ENCODE data around the gene TSPEAR.

Gene TSPEAR

DNA sequence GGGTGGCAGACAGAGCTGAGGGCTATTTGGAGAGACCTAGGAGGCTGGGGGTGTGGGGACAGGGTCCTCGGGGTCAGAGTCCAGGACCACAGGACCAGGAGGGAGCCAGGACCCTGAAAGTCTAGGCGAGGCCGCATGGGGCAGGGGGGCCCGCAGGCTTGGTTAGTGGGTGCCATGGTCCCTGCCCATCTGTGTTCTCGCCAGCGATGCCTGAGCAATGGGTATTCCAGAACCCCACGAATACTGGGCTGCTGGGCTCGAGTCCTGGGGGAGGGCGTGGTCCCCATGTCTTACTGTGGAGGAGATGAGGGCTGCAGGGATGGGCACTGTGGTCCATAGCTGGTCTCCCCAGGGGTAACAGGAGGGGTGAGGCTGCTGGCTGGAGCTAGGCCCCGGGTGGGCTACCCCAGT lies 121.1 kb downstream of the TSPEAR start:
- H3K27me3 Mint-ChIP-seq (ENCODE audit: low read depth) = peaks cover 36% of the 10 kb centered on the region
- H3K4me3 Mint-ChIP-seq = no peak overlapping the region
- no peaks in the 10 kb centered on the region for H3K36me3 Mint-ChIP-seq (ENCODE audit: low read depth)
- peaks cover 11% of the 10 kb centered on the region for H3K4me1 Mint-ChIP-seq
- no peak overlapping the region for H3K27ac Mint-ChIP-seq
- TF ChIP-seq, protein P1, sequence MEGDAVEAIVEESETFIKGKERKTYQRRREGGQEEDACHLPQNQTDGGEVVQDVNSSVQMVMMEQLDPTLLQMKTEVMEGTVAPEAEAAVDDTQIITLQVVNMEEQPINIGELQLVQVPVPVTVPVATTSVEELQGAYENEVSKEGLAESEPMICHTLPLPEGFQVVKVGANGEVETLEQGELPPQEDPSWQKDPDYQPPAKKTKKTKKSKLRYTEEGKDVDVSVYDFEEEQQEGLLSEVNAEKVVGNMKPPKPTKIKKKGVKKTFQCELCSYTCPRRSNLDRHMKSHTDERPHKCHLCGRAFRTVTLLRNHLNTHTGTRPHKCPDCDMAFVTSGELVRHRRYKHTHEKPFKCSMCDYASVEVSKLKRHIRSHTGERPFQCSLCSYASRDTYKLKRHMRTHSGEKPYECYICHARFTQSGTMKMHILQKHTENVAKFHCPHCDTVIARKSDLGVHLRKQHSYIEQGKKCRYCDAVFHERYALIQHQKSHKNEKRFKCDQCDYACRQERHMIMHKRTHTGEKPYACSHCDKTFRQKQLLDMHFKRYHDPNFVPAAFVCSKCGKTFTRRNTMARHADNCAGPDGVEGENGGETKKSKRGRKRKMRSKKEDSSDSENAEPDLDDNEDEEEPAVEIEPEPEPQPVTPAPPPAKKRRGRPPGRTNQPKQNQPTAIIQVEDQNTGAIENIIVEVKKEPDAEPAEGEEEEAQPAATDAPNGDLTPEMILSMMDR (IDR thresholded peaks at IDR 0.05; ENCODE audit: unreplicated experiment in 3 of 3) = no peak
- peaks cover 13% of the 10 kb centered on the region for H3K9me3 Mint-ChIP-seq

DNA sequence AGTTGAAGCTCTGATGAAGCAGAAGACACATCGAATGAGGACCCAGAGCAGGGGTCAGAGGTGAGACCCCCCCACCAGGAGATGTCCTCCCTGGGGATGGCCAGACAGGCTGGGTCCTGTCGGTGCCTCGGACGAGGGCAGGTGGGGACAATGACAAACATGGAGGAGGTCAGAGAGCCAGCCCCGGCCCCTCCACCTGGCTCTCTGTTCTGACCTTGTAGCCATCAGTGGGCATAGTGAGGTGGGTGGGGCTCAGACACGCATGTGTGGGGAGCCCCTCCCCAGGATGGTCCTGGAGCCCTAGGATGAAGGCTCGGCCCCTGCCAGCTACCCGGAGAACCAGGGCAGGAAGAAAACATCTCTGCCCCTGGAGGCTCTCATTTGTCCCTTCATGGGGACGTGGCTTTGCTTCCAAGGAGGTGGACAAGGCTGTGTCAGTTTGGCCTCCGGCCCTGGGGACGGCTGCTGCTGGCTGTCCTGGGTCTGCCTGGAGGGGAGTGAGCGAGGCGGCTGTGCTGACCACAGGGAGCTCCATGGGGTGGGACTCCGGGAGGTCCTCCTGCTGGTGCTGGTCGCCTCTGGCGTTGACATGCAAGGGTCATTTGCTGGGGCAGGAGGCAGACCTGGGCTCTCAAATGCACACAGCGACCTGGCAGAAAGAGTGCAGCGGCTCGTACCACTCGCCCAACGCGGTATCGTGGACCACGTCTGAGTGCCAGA lies 121.6 kb downstream of the TSPEAR start:
- Mint-ChIP-seq H3K4me3 (no peak overlapping the region), H3K27me3 (ENCODE audit: low read depth) (peaks cover 38% of the 10 kb centered on the region), H3K4me1 (peaks cover 11% of the 10 kb centered on the region), H3K36me3 (ENCODE audit: low read depth) (no peaks in the 10 kb centered on the region), H3K9me3 (peaks cover 15% of the 10 kb centered on the region), H3K27ac (no peak overlapping the region)
- TF ChIP-seq, protein P1 (IDR thresholded peaks at IDR 0.05; ENCODE audit: unreplicated experiment in 3 of 3) = no peak

DNA sequence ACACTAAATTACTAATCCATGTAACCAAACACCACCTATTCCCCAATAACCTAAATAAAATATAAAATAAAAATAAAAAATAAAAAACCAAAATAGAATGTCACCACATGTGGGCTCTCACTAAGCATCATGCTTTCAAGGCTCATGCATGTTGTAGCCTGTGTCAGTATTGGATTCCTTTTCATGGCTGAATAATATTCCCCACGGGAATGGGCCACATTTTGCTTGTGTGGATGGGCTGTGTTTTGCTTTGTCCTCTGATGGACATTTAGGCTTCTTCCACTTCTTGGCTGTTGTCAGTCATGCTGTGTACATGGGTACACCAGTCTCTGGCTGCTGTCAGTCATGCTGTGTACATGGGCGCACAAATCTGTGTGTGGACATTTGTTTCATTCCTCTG lies 122.3 kb downstream of the TSPEAR start:
- Mint-ChIP-seq H3K36me3 (ENCODE audit: low read depth) (no peaks in the 10 kb centered on the region), H3K27me3 (ENCODE audit: low read depth) (peaks cover 37% of the 10 kb centered on the region), H3K9me3 (peaks cover 15% of the 10 kb centered on the region), H3K27ac (no peak overlapping the region), H3K4me1 (peaks cover 10% of the 10 kb centered on the region), H3K4me3 (no peak overlapping the region)
- TF ChIP-seq, protein P1 (IDR thresholded peaks at IDR 0.05; ENCODE audit: unreplicated experiment in 3 of 3) = no peak

- H3K4me1 Mint-ChIP-seq = no peaks in the 10 kb centered on the region
- H3K4me3 Mint-ChIP-seq = no peak overlapping the region
- H3K27me3 Mint-ChIP-seq (ENCODE audit: low read depth) = peaks cover 28% of the 10 kb centered on the region
- H3K27ac Mint-ChIP-seq = no peak overlapping the region
- H3K9me3 Mint-ChIP-seq = peaks cover 31% of the 10 kb centered on the region
- TF ChIP-seq, protein P1 (IDR thresholded peaks at IDR 0.05; ENCODE audit: unreplicated experiment in 3 of 3) = no peak
- H3K36me3 Mint-ChIP-seq (ENCODE audit: low read depth) = no peaks in the 10 kb centered on the region
Measured at GRCh38 chr21:44585892-44586291, 125.5 kb downstream of the TSPEAR start.

DNA sequence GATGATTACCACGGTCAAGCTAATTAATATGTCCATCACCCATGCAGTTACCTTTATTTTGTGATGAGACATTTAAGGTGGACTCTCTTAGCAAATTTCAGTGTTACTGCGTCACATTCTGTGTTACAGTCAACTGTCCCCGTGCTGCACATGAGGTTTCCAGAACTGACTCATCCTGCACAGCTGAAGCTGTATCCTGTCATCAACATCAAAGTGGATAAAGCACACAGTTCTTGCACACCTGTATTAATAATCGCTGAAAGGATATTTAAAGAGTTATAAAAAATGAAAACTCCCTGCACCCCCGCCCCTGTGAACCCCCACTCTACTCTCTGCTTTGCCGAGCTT lies 127.6 kb downstream of the TSPEAR start:
- peaks cover 38% of the 10 kb centered on the region for H3K9me3 Mint-ChIP-seq
- no peak overlapping the region for H3K27ac Mint-ChIP-seq
- TF ChIP-seq, protein P1 (IDR thresholded peaks at IDR 0.05; ENCODE audit: unreplicated experiment in 3 of 3) = no peak
- H3K36me3 Mint-ChIP-seq (ENCODE audit: low read depth) = peaks cover 4% of the 10 kb centered on the region
- no peaks in the 10 kb centered on the region for H3K4me1 Mint-ChIP-seq
- H3K27me3 Mint-ChIP-seq (ENCODE audit: low read depth) = peaks cover 37% of the 10 kb centered on the region
- H3K4me3 Mint-ChIP-seq = no peak overlapping the region

Data from nephron (organoid).